Effector CD4-positive, alpha-beta T cell (primary cell): ENCODE measurements around the gene SCFD2.

Source experiments
- DNase-seq: peaks from one replicate; pipeline ENCODE4 v3.0.0-alpha.2; 2020

Gene SCFD2

DNA sequence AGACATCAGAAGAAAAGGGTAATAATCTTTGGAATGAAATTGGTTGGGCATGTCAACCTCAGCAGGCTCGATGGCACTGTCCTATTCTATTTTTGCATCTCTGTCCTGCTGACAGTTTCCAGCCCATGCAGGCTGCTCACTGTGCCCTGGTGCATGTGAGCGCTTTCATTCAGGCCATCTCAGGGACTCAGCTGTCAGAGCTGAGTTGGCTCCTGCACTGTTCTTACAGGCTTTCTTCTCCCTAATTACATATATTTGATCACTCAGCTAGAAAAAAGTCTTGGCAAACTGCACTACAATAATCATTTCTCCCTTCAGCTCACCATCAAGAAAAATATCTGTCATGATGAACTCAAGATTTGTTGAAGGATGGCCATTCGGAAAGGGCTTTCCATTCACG is 419.0 kb downstream of the SCFD2 start:
- DNase-seq: no peak

GRCh38 chr4:52945982-52946381 is 419.9 kb downstream of the SCFD2 start:
- DNase-seq: no peak

- no peak for DNase-seq
These were observed 420.4 kb downstream of the SCFD2 start for GRCh38 chr4:52945326-52945898.

DNA sequence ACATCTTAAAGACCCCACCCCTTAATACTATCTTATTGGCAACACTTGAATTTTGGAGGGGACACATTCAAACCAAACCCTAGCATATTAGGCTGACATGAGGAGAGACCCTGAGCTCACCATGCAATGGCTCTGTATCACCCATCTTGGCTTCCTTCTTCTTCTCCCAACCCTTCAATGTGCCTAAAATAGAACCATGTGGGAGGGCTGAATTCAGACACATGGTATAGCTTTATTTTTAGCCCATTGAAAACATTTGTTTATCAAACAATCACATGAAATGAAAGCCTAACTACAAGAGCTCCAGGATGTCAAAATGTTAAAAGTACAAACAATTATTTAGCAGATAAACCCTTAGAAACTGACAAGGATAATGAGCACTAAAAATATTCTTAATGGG is 422.2 kb downstream of the SCFD2 start:
- DNase-seq: no peak

- no peak for DNase-seq
These were observed 422.9 kb downstream of the SCFD2 start for GRCh38 chr4:52942936-52943335.

- DNase-seq: no peak
These were observed 424.4 kb downstream of the SCFD2 start for GRCh38 chr4:52941450-52941849.

DNA sequence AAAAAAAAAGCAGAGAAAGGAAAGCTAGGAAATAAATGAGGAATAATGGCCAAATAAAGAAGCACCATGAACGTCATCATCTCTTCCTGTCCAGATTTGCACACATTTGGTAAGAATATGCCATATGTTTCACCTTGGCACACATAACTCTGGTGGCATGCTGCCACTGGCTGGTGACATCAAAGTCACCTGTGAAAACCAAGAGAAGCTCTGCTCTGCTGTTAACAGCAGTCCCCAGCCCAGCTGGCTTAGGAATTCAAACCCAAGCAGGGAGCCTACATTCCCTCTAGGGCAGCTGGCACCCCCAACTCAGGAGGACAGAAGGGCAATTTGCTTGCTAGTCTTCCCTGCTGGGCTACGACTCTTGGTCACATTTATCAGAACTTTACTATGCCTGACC is 426.1 kb downstream of the SCFD2 start:
- DNase-seq: no peak

DNA sequence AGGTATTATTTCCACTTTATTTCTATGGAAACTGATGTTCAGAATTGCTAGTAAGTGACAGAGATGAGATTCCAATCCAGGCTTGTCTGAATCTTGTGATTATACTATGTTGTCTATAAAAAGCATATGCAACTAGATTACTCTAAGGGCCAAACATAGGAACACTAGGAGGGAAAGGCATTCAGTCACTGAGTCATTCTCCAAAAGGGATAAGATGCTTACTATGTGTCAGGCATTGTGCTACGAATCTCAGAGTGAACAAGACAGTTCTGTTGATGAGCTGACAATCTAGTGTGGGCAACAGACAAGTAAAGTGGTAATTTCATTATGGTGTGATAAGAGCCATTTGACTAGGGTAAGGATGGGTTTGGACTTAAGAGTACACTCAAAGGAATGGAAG is 426.5 kb downstream of the SCFD2 start:
- DNase-seq: no peak

DNA sequence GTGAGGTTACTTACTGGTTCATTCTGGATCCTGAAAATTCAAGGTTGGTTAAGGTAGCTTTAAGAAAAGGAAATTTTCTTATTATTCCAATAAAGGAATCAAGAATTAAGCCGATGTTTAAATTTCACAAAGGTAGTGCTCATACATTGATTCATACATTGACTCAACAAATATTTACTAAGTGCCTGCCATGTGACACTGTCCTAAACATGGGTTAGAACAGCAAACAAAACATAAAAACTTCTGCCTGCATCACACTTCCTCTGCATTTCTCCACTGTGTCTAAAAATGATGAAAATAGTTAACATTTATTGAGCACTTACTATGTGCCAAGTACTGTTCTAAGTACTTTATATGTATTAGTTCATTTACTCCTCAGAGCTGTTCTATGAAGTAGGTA is 428.0 kb downstream of the SCFD2 start:
- no peak for DNase-seq

- DNase-seq: no peak
These were observed 429.1 kb downstream of the SCFD2 start for GRCh38 chr4:52936729-52937128.

DNA sequence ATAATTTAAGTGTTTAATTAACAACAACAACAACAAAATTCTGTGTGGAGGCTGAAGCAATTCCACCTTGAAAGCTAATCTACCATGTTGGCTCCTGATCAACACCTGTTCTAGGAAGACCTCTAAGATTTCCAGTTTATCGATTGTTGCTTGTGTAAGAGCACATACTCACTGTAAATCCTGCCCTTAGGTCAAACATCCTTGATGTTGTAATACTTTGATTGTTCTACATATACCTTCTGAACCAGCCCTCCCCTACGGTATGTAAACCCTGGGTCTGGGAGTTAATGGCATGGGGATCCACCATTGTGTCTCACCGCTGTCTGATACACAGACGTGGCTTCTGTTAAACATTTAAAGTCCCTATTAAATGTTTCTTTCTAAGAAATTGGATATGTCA is 430.5 kb downstream of the SCFD2 start:
- no peak for DNase-seq

GRCh38 chr4:52933738-52934137 is 432.1 kb downstream of the SCFD2 start:
- DNase-seq: no peak

DNA sequence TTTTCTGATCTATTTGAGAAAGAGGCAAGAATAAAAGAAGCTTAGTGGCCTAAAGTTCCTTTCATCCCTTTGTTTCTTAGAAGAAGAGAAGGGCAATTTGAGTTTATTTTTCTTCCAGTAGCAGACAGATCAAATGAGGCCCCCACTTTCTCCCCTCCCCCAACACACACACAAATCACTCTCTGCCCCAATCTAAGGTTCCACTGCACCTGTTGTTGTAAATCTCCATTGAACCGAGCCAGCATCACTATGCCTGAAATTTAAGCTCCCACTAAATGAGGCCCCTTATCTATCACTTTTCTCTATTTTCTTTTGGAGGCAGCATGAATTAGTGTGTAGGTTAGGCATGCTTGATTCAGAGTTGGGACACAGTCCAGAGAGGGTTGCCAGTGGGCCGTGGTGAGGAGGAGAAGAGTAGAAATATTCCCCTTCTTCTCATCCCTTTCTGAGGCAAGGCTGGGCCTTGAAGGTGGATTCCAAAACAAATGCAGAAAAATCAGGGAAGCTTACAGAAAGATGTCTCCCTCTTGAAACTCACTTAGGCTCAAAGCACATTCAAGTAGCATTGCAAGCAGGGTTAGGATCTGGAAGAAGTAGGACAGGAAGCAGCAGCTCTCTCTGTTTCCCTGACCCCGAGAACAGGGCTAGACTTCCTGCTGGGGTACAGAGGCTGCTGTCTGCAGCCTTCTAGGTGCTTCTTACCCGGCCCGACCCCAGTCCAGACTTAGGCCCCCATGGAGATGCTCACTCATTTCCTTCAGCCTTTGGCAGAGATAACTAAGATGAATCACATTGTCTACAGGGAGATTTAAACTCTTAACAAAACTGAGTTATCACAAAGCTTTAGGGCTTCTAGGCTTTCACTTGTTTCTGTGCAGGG is 433.0 kb downstream of the SCFD2 start:
- no peak for DNase-seq

GRCh38 chr4:52931243-52931642 is 434.6 kb downstream of the SCFD2 start:
- DNase-seq: no peak

- no peak for DNase-seq
These were observed 439.5 kb downstream of the SCFD2 start for GRCh38 chr4:52926196-52926974.

DNA sequence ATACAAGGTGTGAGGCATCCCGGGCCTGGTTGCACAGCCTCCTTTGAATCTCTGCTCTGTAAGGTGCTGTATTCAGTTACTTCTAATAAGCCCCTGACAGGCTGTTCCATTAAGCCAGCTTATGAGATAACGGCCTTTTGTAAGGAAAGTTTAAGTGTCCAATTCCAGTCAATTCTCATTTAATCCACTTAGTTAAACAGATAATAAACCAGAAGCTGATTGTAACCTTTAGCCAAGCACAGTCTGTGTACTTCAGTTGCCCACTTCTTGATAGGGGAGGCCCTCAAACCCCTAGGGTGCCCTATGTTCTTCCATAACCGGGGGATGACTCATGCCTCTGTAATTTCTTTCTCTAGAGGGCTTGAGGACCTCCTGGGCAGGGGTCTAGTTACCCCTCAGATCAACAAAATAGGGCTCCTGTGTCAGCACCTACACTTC is 440.3 kb downstream of the SCFD2 start:
- DNase-seq: no peak

- no peak for DNase-seq
These were observed 446.4 kb downstream of the SCFD2 start for GRCh38 chr4:52919461-52919860.

DNA sequence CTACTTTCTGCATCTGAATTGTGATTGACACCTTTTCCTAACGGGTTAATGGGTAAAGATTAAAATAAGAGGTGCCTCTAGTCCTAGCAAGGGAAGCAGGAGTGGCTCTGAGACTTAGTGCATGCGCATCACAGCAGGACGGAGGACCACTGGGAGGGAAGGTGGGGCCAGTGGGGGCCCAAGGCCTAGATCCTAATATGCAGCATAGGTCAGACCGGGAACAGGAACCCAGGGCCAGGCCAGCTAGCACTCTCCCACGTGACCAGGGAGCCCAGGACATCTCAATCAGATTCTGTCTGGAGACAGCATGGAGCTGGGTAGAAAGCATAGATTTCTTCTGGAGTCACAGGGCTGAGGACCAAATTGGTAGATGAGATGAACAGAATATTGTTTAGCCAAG is 448.0 kb downstream of the SCFD2 start:
- no peak for DNase-seq

DNA sequence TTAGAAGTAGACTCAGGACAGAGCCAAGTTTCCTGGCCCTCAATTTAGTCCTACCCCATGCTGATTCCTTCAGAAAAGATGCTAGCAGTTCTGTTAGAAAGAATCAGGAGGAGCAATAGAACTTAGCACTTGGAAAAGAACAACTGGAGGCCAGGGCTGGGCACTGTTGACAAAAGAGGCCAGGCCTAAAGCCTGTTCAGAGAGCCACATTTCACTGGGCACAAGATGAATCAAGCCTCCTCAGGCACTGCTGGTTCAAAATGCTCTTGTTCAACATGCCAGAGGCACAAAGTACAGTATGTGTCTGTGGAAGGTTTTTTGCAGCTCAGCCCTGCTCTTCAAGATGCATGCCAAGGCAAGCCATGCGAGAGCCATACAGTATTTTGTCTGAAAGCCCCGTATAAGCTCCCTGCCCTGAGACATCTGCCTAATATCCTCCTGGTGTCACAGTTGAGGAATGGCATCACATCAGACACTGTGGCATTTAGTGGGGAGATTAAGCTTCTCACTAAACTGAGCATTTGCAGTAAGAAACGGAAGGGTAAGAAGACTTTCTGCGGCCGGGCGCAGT is 450.0 kb downstream of the SCFD2 start:
- DNase-seq: no peak

GRCh38 chr4:52915191-52915590 is 450.7 kb downstream of the SCFD2 start:
- no peak for DNase-seq

GRCh38 chr4:52914051-52914605 is 451.7 kb downstream of the SCFD2 start:
- no peak for DNase-seq

GRCh38 chr4:52912608-52913007 is 453.3 kb downstream of the SCFD2 start:
- no peak for DNase-seq

DNA sequence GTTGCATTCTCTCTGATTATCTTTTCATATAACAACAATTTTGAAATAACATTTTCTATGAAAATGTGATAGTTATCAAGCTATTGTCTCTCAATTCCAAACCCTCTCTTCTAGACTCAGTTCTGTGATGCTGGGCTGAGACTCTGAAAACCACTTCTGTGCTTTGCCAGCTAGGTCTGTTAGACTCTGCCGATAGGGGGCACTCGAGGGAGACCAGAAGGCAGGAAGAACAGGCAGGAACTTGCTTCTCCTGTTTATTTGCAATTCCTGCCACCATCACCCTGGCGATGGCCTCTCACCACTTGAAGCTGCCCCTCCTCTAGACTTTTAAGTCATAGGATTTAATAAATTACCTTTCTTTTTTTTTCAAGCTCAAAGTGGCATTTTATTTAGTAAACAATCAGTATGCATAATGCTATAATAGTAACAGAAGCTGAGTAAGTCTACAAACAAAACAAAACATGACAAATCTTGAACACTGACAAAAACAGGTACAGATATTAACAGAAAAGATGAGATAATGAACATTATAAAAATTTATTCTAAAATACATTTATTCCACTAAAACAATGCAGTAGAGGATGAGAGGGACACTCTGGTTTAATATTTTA is 454.1 kb downstream of the SCFD2 start:
- DNase-seq: peak; percentile 50
